Loucy (cell line): ENCODE data around the gene PHF21B.

Experiments used
- CTCF ChIP-seq: fragments of 200-600 bp; sonication (generic); conservative IDR thresholded peaks from 2 replicates; pipeline ENCODE4 v1.5.1; 2014; ENCODE audit warnings: mild to moderate bottlenecking, antibody characterized with exemption, low read length
- EZH2phosphoT487 ChIP-seq: fragments of 200-600 bp; IDR thresholded peaks from 2 replicates; pipeline ENCODE4 v1.6.1; 2018; ENCODE audit warnings: antibody characterized with exemption, mild to moderate bottlenecking, moderate library complexity, borderline replicate concordance

- TF ChIP-seq EZH2phosphoT487 (no peak), CTCF (no peak)
Measured at GRCh38 chr22:45053094-45053493, 43.3 kb upstream of the PHF21B start.
